ENCODE data around the gene NLRX1.

- TF ChIP-seq EZH2 (IDR thresholded peaks at IDR 0.05), result no peak
- TF ChIP-seq ZNF274 (IDR thresholded peaks at IDR 0.05; ENCODE audit: low read depth, low read length), result no peak
- TF ChIP-seq MAX (IDR thresholded peaks at IDR 0.05), result peak; percentile 58; the same call in 1 of the 2 replicates
- TF ChIP-seq, protein P1, sequence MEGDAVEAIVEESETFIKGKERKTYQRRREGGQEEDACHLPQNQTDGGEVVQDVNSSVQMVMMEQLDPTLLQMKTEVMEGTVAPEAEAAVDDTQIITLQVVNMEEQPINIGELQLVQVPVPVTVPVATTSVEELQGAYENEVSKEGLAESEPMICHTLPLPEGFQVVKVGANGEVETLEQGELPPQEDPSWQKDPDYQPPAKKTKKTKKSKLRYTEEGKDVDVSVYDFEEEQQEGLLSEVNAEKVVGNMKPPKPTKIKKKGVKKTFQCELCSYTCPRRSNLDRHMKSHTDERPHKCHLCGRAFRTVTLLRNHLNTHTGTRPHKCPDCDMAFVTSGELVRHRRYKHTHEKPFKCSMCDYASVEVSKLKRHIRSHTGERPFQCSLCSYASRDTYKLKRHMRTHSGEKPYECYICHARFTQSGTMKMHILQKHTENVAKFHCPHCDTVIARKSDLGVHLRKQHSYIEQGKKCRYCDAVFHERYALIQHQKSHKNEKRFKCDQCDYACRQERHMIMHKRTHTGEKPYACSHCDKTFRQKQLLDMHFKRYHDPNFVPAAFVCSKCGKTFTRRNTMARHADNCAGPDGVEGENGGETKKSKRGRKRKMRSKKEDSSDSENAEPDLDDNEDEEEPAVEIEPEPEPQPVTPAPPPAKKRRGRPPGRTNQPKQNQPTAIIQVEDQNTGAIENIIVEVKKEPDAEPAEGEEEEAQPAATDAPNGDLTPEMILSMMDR (IDR thresholded peaks at IDR 0.05 in 2 of 3, conservative IDR thresholded peaks at IDR 0.05 in 1 of 3; ENCODE audit: borderline replicate concordance in 1 of 3, insufficient read depth in 1 of 3, low read depth in 2 of 3, low read length in 2 of 3), result no peak
Measured at GRCh38 chr11:119218141-119218878, 49.8 kb downstream of the NLRX1 start.

Measured in HCT116 (cell line).